ENCODE data around the gene EVX2.

The EVX2 gene

GRCh38 chr2:176079831-176080539 is 3.8 kb downstream of the EVX2 start:
- DNase-seq (ENCODE audit: low read depth), result no peak
- TF ChIP-seq CTCF (IDR thresholded peaks at IDR 0.05; ENCODE audit: insufficient read depth, low read depth, low read length, missing control alignments), result peak; percentile 22
- H3K4me3 ChIP-seq (ENCODE audit: low read length), result no peak overlapping the region

GRCh38 chr2:176079285-176079830 is 4.4 kb downstream of the EVX2 start:
- DNase-seq (ENCODE audit: low read depth), result no peak
- no peak overlapping the region for H3K4me3 ChIP-seq (ENCODE audit: low read length)
- no peak for TF ChIP-seq CTCF (IDR thresholded peaks at IDR 0.05; ENCODE audit: insufficient read depth, low read depth, low read length, missing control alignments)

GRCh38 chr2:176078541-176079284 is 5.0 kb downstream of the EVX2 start:
- no peak for DNase-seq (ENCODE audit: low read depth)
- no peak for TF ChIP-seq CTCF (IDR thresholded peaks at IDR 0.05; ENCODE audit: insufficient read depth, low read depth, low read length, missing control alignments)
- no peak overlapping the region for H3K4me3 ChIP-seq (ENCODE audit: low read length)

DNA sequence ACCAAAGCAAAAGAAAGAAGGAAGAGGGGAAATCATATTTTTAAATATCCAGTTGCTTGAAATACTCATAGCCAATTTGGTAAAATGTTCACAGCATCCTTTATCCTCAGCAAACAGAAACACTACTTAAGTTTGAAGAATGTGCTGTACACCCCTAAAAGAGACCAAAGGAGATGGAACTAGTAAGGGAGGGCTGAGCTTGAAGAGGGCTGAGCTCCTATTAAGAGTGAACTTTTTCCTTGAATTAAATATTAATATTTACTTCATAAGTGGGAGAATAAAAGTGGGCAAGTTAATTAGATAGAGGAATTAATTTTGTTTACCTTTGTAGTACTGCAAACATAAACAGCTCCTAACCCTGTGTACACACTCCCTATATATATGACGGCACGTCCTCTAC is 7.0 kb downstream of the EVX2 start:
- TF ChIP-seq CTCF (IDR thresholded peaks at IDR 0.05; ENCODE audit: insufficient read depth, low read depth, low read length, missing control alignments), result no peak
- DNase-seq (ENCODE audit: low read depth), result no peak

DNA sequence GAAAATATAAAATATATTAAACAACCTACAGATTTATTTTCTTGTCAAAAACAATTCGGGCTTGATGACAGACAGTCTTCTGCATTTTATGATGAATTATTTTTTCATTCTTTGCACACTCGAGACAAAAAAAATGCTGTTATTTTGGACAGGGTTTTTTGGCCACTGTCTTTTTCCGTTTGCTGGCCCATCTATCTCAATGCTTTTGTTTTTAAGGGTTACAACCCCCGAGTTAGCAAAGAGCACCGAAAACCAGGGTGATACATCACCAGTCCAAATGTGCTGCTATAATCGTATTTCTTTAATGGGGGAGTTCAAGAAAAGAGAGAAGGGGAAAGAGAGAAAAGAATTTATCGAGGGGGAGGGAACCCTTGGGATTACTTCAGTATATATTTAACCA is 7.7 kb downstream of the EVX2 start:
- no peak for DNase-seq (ENCODE audit: low read depth)
- H3K4me3 ChIP-seq (ENCODE audit: low read length), result no peak overlapping the region

More for the DNA sequence above, 7.0 kb downstream of the EVX2 start:
- H3K4me3 ChIP-seq (ENCODE audit: low read length), result no peak overlapping the region

GRCh38 chr2:176075481-176075880 is 8.3 kb downstream of the EVX2 start:
- no peak for DNase-seq (ENCODE audit: low read depth)
- no peak overlapping the region for H3K4me3 ChIP-seq (ENCODE audit: low read length)
- TF ChIP-seq CTCF (IDR thresholded peaks at IDR 0.05; ENCODE audit: insufficient read depth, low read depth, low read length, missing control alignments), result no peak

More for the DNA sequence above, 7.7 kb downstream of the EVX2 start:
- TF ChIP-seq CTCF (IDR thresholded peaks at IDR 0.05; ENCODE audit: insufficient read depth, low read depth, low read length, missing control alignments), result no peak
